Stimulated activated naive CD8-positive, alpha-beta T cell treated with anti-CD3 and anti-CD28 coated beads, Interleukin-15, Interleukin-2, amounts not matched to agents 100 ng/mL and 50 ng/mL, for 24 hours (primary cell): ENCODE results near the gene SPTBN2.
A peak's percentile ranks its signal among the peaks of the same experiment; 100 is the strongest.
"Not testable (repeated sequence)": the region's sequence is repeated elsewhere in the genome, so short reads cannot be mapped to it uniquely, and the experiment has no call there.

Experiments
- H3K27ac Mint-ChIP-seq: one replicate; pipeline ENCODE4 v1.8.0; 2021; ENCODE audit warnings: mild to moderate bottlenecking, mixed read lengths
- H3K27me3 Mint-ChIP-seq: one replicate; pipeline ENCODE4 v1.8.0; 2021; ENCODE audit warnings: mixed read lengths
- H3K36me3 Mint-ChIP-seq: one replicate; pipeline ENCODE4 v1.8.0; 2021; ENCODE audit warnings: low read depth, mixed read lengths
- H3K4me1 Mint-ChIP-seq: one replicate; pipeline ENCODE4 v1.8.0; 2021; ENCODE audit warnings: low read depth, mixed read lengths
- H3K4me3 Mint-ChIP-seq: one replicate; pipeline ENCODE4 v1.8.0; 2021; ENCODE audit warnings: mild to moderate bottlenecking, mixed read lengths
- H3K9me3 Mint-ChIP-seq: one replicate; pipeline ENCODE4 v1.8.0; 2021; ENCODE audit warnings: mixed read lengths

Gene SPTBN2

GRCh38 chr11:66734215-66734614, 5.2 kb upstream of the SPTBN2 start:
- H3K4me1 Mint-ChIP-seq, result no peaks in the 10 kb centered on the region
- no peak overlapping the region for H3K27ac Mint-ChIP-seq
- peaks cover 34% of the 10 kb centered on the region for H3K27me3 Mint-ChIP-seq
- no peaks in the 10 kb centered on the region for H3K36me3 Mint-ChIP-seq
- no peaks in the 10 kb centered on the region for H3K9me3 Mint-ChIP-seq
- H3K4me3 Mint-ChIP-seq, result no peak overlapping the region

DNA sequence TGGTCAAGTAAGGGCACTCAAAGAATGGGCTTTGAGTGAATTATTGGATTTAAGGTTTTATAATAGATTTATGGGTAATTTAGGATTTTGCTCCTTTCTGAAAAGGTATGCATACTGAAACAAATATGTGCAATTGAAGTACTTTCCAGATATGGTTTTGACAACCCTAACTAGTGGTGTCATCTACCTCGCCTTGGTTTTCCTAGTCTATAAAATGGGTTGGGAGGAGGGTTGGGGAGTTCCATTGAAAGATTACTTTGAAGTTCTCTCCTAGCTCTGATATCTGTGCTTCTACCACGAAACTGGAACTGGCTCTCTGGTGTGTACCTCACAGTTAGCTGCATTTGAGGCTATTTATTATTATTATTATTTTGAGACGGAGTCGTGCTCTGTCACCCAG, 431 bp upstream of the SPTBN2 start:
- H3K27ac Mint-ChIP-seq, result no peak overlapping the region
- H3K4me1 Mint-ChIP-seq, result peaks cover 20% of the 10 kb centered on the region
- H3K36me3 Mint-ChIP-seq, result peaks cover 4% of the 10 kb centered on the region
- peaks cover 69% of the 10 kb centered on the region for H3K27me3 Mint-ChIP-seq
- no peaks in the 10 kb centered on the region for H3K9me3 Mint-ChIP-seq
- no peak overlapping the region for H3K4me3 Mint-ChIP-seq

- peak overlapping the region; percentile 87 for H3K27ac Mint-ChIP-seq
- peaks cover 20% of the 10 kb centered on the region for H3K4me1 Mint-ChIP-seq
- no peaks in the 10 kb centered on the region for H3K9me3 Mint-ChIP-seq
- H3K36me3 Mint-ChIP-seq, result peaks cover 4% of the 10 kb centered on the region
- peak overlapping the region; percentile 83 for H3K4me3 Mint-ChIP-seq
- H3K27me3 Mint-ChIP-seq, result peaks cover 62% of the 10 kb centered on the region
Observed at GRCh38 chr11:66728038-66728692, 851 bp downstream of the SPTBN2 start.

- peak overlapping the region; percentile 57 for H3K4me3 Mint-ChIP-seq
Observed at GRCh38 chr11:66727282-66728037, 1.6 kb downstream of the SPTBN2 start.

DNA sequence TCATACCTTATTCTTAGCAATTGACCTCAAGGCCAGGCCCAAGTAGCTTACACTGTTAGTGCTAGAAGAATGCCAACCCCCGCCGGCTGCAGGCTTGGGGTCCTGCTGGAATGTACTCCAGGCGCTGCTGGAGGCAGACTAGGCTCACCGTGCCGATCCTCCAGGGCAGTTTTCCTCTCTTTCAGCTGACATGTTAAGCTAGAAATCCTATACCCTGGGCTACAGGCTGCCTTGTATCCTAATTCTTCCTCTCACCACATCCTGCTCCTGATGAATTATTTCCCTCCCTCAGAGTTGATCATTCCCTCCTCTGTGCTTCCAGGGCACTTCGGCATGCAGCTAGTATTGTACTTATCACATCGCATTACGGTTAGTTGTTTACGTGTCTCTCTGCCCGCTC, 3.4 kb downstream of the SPTBN2 start:
- peaks cover 21% of the 10 kb centered on the region for H3K4me1 Mint-ChIP-seq
- no peaks in the 10 kb centered on the region for H3K9me3 Mint-ChIP-seq
- H3K27ac Mint-ChIP-seq, result no peak overlapping the region
- H3K27me3 Mint-ChIP-seq, result peaks cover 48% of the 10 kb centered on the region
- peaks cover 4% of the 10 kb centered on the region for H3K36me3 Mint-ChIP-seq
- no peak overlapping the region for H3K4me3 Mint-ChIP-seq

More at GRCh38 chr11:66727282-66728037, 1.6 kb downstream of the SPTBN2 start:
- H3K9me3 Mint-ChIP-seq, result no peaks in the 10 kb centered on the region
- H3K27me3 Mint-ChIP-seq, result peaks cover 62% of the 10 kb centered on the region
- peaks cover 4% of the 10 kb centered on the region for H3K36me3 Mint-ChIP-seq
- H3K27ac Mint-ChIP-seq, result no peak overlapping the region
- peaks cover 20% of the 10 kb centered on the region for H3K4me1 Mint-ChIP-seq

DNA sequence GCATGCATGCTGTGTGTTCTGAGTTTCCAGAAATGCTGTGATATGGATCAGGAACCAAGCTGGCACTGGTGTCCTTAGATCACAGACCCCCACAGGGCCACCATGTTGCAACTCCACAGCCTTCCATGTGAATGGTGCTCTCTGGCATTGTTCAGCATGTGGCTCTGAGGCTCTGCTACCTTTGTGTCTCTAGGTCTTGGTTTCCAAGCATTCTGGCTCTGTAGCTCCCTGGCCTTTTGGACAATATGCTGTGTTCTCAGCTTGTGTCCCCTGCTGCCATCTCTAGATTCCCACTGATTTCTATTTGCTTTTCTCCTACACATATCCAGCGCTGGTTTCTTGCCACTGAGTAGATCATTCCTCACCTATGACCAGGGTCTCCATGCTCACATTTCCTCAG, 3.9 kb downstream of the SPTBN2 start:
- peaks cover 26% of the 10 kb centered on the region for H3K4me1 Mint-ChIP-seq
- peaks cover 53% of the 10 kb centered on the region for H3K27me3 Mint-ChIP-seq
- no peaks in the 10 kb centered on the region for H3K9me3 Mint-ChIP-seq
- H3K36me3 Mint-ChIP-seq, result peaks cover 4% of the 10 kb centered on the region
- H3K4me3 Mint-ChIP-seq, result no peak overlapping the region
- H3K27ac Mint-ChIP-seq, result no peak overlapping the region

- Mint-ChIP-seq H3K27me3 (peaks cover 49% of the 10 kb centered on the region), H3K4me1 (peaks cover 35% of the 10 kb centered on the region)
- not testable (repeated sequence) for H3K27ac Mint-ChIP-seq, H3K9me3 Mint-ChIP-seq, H3K4me3 Mint-ChIP-seq, H3K36me3 Mint-ChIP-seq
Observed at GRCh38 chr11:66724167-66724566, 4.8 kb downstream of the SPTBN2 start.

DNA sequence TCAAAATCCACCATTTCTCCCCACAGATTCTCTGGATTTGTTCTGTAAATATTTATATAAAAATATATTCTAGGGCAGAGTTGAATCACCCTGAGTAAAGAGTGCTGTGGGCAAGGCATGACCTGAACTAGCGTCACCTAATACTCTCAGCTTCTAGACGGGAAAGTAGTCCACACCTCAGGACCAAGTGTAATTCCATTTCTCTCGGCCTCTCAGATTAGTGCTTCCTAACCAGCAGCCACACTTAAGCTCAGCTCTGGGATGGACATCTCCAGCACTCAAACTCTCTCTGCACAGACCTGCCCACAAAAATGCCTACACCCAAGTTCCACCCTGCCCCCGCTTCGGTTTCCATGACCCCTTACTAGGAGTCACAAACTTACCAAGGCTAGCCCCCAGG, 5.3 kb downstream of the SPTBN2 start:
- Mint-ChIP-seq H3K36me3 (peaks cover 2% of the 10 kb centered on the region), H3K27me3 (peaks cover 44% of the 10 kb centered on the region), H3K9me3 (no peaks in the 10 kb centered on the region), H3K4me3 (no peak overlapping the region), H3K27ac (no peak overlapping the region), H3K4me1 (peaks cover 30% of the 10 kb centered on the region)

DNA sequence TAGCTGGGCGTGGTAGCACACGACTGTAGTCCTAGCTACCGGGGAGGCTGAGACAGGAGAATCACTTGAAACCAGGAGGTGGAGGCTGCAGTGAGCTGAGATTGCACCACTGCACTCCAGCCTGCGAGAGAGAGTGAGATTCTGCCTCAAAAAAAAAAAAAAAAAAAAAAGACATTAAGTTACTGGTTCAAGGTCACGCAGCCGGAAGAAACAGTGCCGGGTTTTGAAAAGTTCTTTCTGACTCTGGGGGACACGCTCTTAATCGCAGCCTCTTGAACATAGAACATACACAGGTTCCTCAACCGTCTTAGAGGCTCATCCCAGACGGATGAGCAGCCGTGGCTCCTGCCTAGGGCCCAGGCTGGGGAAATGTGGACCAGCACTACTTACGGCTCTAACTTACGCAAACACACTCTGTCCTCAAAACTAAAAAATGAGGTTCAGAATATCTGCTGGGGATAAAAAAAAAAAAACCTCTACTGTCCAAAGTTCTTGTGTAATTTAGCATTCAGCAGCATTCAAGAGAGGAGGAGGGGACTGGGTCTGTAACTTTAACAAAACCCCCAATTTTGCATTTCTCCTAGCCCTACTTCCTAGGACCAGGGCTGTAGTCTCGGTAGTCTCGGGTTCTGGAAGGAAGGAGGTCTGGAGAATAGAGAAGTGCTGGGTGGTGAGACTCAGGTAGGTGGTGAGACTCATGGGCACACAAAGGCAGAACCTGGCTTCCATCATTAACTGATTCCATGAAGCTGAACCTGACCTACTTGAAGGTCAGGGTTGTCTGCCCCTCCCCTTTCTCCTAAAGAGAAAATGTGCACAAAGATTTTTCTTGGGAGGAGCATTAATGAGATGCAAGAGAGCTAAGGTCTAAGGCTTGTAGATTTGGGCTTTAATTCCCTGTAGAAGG, 6.0 kb downstream of the SPTBN2 start:
- Mint-ChIP-seq H3K36me3 (no peaks in the 10 kb centered on the region), H3K27me3 (peaks cover 41% of the 10 kb centered on the region), H3K9me3 (no peaks in the 10 kb centered on the region), H3K4me1 (peaks cover 27% of the 10 kb centered on the region), H3K4me3 (no peak overlapping the region), H3K27ac (no peak overlapping the region)

- no peak overlapping the region for H3K4me3 Mint-ChIP-seq
- peaks cover 36% of the 10 kb centered on the region for H3K27me3 Mint-ChIP-seq
- H3K9me3 Mint-ChIP-seq, result no peaks in the 10 kb centered on the region
- no peaks in the 10 kb centered on the region for H3K36me3 Mint-ChIP-seq
- H3K4me1 Mint-ChIP-seq, result peaks cover 22% of the 10 kb centered on the region
- no peak overlapping the region for H3K27ac Mint-ChIP-seq
Observed at GRCh38 chr11:66721939-66722338, 7.1 kb downstream of the SPTBN2 start.

DNA sequence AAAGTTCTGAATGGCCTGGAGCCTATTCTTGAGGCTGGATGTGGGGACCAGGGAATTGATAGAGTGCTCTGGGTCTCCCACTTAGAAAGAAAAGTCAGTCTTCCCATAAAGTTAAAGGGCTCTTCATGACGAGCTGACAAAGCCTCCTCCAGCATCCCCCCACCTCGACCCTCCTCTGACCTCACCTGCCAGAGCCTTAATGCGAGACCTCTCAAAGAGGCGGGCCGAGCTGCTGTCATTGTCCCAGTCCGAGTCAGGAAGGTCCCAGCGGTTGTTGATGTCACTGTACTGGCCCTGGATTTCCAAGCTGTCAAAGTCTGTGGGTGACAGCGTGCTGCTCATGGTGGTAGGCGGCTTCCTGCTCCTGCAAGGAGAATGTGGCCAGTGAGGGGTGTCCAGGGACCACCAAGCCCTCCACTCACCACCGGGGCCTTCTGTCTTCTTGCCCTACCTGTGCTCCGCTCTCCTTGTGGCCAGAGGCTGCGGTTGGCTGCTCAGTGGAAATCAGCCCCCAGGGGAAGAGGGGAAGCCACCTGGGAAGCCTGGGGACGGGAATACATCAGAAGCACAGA, 8.0 kb downstream of the SPTBN2 start:
- Mint-ChIP-seq H3K4me3 (no peak overlapping the region), H3K27ac (no peak overlapping the region), H3K36me3 (no peaks in the 10 kb centered on the region), H3K9me3 (no peaks in the 10 kb centered on the region), H3K27me3 (peaks cover 27% of the 10 kb centered on the region), H3K4me1 (peaks cover 15% of the 10 kb centered on the region)

DNA sequence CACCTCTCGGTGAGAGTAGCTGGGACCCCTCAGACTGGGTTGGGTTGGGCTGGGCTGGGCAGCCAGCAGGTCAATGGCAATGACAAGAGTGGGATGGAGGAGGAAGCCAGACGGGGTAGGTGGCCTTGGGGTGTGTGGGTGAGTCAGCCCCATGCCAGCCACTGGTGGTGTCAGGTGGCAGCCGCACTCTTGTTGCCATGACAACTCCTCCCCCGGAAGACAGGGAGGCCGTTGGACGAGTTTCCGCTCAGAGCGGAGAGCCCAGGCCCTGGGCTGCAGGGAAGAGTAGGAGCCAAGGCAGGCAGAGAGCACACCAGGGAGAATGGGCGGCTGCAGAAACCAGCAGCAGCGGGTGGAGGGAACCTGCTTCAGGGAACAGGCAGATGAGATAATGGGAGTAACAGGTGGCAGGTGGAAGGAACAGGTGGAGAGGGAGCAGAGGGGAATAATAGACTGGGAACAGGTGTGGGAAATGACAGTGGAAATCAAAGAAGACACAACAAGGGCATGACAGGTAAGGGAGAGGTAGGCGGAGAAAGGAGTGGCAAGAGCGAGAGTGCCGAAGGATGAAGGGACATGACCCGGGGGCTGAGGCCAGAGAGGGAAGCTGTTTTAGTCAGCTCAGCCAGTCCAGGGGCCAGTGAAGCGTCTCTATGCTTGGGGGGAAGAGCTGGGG, 8.7 kb downstream of the SPTBN2 start:
- Mint-ChIP-seq H3K9me3 (no peaks in the 10 kb centered on the region), H3K27ac (peak overlapping the region; percentile 67), H3K4me3 (peak overlapping the region; percentile 43), H3K27me3 (peaks cover 20% of the 10 kb centered on the region), H3K4me1 (peaks cover 15% of the 10 kb centered on the region), H3K36me3 (no peaks in the 10 kb centered on the region)

DNA sequence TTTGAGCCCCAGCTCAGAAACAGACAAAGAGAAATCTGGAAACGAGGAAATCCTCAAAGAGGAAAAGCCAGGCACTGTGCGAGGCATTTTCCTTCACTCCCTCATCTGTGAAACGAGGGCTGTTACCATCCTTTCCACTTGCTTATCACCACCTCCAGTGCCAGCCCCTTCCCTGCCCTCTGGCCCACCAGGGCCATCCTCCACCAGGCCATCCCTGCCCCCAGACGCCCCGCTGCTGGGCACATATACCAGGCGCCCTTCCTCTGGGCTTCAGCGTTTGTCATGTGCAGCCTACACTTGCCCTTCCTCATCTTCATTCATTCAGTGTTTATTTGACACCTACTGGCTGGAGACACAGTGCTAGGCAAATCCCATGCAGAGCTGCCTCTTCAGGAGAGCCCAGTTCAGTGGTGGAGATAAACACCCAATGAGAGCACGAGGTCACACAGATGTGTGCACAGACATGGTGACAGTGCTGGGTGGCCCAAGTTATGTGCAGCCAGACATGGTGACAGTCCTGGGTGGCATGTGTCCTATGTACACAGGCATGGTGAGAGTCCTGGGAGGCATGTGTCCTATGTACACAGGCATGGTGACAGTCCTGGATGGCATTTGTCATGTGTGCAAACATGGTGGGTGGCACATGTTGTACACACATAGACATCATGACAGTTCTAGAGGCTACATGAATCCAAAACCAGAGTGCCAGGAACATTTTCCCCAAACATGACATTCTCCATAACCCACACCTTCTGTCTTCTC, 9.7 kb downstream of the SPTBN2 start:
- Mint-ChIP-seq H3K4me3 (no peak overlapping the region), H3K27ac (no peak overlapping the region), H3K36me3 (no peaks in the 10 kb centered on the region), H3K4me1 (peaks cover 15% of the 10 kb centered on the region), H3K27me3 (peaks cover 10% of the 10 kb centered on the region), H3K9me3 (no peaks in the 10 kb centered on the region)
